HG03469 (cell line): Measurements from ENCODE around the gene PCIF1.
A peak's percentile ranks its signal among the peaks of the same experiment; 100 is the strongest.

Source experiments
- ATAC-seq: cut with Tn5 transposase; IDR thresholded peaks from one replicate; pipeline ENCODE4 v1.9.1; 2021; ENCODE audit warnings: mild to moderate bottlenecking, moderate library complexity, moderate number of reproducible peaks; ENCODE audit not compliant: unreplicated experiment

PCIF1 gene

DNA sequence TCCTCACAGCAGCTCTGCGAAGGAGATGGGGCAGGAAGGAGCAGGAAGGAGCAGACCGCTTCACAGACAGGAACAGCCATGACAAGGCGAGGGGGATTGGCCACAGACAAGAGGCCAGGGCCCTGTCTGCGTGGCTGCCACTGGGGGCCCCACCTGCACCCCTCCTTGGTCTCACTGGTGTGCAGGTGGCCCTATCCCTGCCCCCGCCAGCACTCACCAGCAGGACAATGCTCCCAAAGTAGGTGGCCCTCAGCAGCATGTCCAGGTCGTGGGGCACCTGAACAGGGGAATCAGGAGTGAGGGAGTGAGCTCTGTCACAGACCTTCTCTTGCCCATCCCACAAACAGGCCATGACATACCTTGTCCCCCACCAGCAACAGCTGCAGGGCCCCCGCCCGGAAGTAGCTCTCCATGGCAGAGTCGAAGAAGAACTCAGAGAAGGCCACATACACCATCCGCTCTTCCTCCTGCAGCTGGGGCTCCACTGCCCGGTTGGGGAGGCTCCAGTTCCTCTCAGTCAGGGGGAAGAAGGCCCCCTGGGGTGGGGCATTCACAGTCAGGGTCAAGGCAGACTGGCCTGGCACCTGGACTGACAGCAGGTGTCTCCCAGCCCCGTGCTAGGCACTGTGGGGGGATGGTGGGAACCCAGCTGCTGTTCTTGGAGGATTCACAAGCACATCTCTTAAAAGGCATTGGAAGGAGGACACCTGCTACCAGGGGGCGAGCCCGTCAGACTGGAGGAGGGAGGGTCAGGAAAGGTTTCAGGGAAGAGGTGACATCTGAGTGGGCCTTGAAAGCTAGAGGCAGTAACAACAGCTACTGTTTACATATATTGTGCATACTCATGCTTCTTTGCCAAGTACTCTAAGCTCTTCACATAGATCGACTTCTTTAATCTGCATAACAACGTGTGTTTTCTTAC lies 29.6 kb upstream of the PCIF1 start:
- no peak for ATAC-seq

DNA sequence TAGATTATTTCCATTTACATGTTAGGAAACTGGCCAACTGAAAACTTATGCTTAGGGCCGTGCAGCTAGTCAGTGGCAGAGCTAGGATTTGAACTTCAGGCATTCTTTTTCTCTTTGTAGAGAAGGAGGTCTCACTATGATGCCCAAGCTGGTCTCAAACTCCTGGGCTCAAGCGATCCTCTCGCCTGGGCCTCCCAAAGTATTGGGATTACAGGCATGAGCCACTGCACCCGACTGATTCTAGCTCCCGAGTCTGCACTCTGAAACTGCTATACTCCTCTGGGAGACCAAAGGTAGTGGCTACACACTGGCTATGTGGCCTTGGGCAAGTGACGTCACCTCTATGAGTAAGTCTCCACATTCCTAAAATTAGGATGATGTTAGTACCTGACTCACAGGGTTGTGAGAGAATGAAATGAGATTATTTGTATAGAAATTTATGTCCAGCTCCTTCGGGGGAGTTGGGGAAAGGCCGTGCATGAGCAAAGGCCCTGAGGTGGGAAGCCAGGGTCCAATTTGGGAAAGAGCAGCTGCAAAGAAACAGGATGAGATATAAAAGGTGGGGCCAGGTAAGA lies 28.9 kb upstream of the PCIF1 start:
- ATAC-seq: no peak

DNA sequence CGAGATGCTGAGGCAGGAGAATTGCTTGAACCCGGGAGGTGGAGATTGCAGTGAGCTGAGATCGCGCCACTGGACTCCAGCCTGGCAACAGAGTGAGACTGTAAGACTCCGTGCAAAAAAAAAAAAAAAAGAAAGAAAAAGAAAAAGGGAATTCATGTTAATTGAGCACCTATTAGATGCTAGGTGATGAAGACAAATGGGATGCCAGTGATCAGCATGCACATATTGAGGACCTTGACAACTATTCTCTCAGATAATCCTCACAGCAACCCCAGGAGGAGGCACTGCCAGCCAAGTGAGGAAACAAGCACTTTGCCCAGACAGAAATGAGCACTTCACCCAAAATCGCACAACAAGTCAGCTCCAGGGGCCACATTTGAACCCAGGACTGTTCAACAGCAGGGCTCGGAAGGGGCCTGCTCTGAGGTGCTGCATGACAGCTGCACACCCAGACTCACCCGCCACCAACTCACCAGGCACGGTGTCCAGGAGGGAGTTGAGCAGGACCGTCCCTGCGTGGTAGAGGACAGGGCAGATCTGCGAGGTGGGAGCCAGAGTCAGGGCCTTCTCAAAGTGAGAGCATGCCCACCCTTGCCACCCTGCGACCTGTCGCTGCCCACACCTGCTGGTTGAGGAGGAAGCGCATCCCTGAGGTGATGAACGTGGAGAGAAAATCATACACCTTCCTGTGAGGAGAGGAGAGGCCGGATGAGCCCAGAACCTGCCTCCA lies 27.1 kb upstream of the PCIF1 start:
- no peak for ATAC-seq

DNA sequence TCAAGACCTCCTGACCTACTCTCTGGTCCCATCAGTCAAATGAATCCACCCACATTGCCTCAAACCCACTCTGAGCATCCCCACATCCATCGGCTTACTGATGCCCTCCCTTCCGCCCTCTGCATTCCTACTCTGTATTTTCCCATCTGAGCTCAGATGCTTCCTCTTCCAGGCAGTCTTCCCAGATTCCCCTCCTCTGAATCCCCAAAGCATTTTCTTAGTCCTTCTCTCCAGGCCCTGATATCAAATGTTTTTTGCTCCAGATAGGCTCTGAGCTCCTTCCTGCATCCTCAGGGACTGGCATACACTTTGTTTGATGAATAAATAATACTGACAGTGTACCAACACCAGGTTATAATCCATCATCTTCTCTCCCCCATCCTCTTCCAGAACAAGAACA lies 26.4 kb upstream of the PCIF1 start:
- ATAC-seq: no peak

DNA sequence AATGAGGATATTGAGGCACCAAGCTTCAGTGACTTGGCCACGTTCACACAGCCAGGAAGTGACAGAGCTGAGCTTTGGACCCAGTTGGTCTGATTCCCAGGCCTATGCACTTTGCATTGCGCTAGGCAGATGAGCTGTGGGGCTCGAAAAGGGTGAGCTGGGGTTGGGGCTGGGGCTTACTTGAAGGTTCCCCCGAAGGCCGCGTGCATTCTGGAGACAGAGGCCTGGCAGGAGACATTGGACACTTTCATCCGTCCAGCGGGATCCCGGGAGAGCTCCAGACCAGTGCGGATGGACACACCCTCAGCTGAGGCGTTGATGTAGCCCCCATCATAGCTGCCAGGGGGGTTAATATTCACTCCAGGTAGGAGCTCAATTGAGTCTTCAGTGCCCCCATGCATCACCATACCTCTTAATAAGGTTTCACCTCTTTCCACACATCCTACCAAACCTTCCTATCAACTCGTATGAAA lies 25.1 kb upstream of the PCIF1 start:
- ATAC-seq: no peak

DNA sequence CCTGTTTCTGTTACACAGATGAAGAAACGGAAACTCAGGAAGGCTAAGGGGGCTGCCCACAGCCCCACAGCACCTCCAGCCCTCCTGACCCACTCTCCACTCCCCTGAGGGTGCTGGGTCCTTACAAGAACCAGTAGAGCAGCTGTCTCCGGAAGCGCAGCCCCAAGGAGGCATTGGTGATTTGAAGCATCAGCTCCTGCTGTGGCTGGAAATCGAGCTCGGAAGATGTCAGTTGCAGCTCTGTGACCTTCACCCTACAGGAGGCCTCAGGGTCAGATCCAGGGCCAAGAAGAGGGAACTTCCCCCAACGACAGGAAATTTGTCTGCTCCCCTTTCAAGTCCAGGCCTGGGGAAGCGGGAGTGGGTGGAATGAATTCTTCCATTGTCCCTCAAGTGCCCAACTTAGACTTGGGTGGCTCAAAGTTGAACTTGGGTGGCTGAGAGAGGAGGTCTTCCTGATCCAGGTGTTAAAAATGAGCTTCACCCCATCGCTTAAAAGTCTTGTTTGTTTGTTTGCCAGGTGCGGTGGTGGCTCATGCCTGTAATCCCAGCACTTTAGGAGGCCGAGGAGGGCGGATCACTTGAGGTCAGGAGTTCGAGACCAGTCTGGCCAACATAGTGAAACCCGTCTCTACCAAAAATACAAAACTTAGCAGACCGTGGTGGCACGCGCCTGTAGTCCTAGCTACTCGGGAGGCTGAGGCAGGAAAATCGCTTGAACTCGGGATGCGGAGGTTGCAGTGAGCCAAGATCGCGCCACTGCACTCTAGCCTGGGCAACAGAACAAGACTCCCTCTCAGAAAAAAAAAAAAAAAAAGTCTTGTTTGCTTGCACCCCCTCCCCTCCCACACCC lies 24.4 kb upstream of the PCIF1 start:
- ATAC-seq: no peak

DNA sequence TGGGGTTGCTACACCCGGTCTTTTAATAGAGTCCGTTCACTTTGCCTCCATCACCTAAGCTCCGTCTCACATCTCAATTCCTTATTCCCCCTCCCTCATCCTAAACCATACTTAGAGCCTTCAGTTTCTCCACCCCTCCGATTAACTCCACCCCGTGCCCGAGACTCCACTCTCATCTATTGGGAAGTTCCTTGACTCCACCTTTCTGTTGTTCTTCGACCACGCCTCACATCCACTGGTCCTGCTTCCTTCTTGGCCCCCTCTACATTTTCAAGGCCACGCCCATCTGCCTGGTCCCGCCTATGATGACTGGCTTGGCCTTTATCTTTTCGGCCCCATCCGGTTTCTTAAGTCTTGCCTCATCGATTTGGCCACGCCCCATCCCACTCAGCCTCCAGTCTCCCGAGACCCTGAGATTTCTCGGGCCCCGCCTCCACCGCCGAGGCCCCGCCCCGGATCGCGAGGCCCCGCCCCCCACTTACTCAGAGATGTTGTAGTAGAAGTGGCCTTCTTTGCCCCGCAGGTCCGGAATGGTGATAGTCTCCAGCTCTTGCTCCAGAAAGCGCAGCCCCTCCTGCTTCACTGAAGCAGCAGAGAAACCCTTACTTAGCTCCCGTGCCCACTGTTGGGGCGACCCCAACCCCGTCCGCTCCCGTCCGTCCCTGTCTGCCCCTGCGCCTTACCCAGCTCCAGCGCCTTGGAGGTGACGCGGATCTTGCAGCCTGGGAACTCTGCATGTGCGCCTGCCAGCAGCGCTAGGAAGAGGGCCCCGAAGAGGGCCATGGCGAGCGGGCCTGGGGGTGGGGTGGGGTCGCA lies 23.6 kb upstream of the PCIF1 start:
- peak; percentile 75 for ATAC-seq

DNA sequence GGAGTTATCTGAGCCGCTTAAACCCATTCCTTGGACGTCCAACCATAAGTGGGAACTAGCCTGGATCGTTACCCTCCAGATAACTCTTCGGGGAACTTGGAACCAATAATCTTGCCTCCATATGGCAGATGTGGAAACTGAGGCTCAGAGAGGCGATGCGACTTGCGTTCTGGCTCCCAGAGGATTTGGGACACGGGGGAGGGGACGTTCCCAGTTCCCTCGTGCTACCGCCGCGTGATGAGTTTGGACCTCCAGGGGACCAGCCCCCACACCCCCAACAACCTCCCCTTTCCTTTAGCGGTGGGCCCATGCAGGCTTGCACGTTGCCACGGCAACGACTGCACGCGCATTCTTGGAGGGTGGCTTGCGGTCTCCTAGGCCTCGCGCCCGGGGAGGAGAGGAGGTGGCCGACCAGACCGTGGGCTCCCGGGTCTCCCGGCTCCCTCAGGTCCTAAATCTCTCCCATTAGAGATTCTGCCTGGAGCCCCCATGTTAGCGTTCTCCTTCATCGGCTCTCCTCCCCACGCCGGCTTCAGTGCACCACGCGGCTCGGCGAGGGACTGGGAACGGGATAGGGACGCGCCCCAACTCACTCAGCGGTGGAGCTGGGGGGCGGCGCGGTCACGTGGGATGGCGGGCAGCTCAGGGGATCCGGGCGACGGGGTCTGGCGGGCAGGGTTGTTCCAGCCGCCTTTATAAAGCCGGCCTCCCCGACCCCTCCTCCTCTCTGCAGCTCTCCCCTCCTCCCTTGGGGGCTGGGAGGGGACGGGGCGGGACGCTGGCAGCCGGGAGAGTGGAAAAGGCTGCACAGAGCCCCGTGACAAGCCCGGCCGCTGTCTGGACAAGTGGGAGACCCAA lies 22.8 kb upstream of the PCIF1 start, which contains the start of gene PLTP:
Gene PLTP (minus strand): TSS at position 670 of the 858 bp plus-strand sequence. CDS start 703 bp downstream, outside the sequence.
- ATAC-seq: no peak

DNA sequence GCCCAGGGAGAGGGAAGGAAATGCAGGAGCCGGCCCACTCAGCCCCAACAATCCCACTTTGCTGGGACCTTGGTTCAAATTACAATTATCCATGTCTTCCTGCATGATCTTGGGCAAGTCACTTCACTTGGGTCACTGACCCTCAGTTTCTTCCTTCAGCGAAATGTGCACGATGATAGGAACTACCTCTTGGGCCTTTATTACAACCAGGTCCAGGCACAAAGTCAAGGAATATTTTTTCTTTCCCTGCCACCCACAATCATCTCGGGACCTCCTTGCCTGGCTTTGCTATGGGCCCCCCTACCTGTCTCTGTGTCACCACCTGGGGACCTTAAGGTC lies 22.2 kb upstream of the PCIF1 start:
- no peak for ATAC-seq

DNA sequence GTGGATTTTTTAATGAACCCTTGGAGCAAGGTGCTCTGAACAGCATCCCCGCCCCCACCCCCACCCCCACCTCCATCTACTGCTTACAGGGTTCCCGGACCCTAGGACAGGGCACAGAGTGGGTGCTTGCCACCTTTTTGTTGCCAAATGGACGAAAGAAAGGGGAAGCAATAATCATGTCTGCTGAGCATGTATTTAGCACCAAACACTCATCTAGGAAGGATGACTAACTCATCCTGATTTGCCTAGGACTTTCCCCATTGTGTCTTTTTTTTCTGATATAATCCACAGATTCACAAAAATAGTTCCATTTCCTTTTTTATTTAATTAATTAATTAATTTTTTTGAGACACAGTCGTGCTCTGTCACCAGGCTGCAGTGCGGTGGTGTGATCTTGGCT lies 21.4 kb upstream of the PCIF1 start:
- ATAC-seq: no peak

DNA sequence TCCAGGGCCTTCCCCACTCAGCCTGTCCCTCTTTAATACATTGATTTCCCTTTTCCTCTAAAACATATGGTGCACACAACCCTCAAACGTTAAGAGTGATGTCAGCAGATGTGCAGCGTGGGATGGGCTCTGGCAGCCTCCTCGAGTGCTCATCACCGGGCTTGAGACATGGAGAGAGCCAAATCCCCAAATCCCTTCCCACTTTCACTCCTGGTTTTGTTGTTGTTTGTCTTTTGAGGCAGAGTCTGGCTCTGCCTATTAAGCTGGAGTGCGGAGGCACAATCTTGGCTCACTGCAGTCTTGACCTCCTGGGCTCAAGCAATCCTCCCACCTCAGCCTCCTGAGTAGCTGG lies 16.7 kb upstream of the PCIF1 start:
- no peak for ATAC-seq

DNA sequence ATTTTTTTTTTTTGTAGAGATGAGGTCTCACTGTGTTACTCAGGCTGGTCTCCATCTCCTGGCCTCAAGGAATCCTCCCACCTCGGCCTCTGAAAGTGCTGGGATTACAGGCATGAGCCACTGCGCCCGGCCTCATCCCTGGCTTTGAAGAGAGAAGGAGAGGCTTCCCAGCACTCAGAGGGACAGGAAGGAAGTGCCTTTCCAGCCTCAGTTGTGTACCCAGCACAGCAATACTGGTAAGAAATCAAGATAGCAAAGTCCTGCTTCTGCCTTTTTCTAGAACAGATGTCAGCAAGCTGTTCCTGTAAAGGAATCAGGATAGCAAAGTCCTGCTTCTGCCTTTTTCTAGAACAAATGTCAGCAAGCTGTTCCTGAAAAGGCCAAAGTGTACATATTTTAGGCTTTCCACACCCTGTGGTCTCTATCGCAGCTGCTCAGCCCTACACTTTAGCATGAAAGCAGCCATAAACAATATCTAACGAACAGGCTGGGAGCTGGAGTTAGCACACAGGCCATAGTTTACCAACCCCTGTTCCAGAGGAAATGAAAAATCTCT lies 16.2 kb upstream of the PCIF1 start:
- ATAC-seq: no peak

DNA sequence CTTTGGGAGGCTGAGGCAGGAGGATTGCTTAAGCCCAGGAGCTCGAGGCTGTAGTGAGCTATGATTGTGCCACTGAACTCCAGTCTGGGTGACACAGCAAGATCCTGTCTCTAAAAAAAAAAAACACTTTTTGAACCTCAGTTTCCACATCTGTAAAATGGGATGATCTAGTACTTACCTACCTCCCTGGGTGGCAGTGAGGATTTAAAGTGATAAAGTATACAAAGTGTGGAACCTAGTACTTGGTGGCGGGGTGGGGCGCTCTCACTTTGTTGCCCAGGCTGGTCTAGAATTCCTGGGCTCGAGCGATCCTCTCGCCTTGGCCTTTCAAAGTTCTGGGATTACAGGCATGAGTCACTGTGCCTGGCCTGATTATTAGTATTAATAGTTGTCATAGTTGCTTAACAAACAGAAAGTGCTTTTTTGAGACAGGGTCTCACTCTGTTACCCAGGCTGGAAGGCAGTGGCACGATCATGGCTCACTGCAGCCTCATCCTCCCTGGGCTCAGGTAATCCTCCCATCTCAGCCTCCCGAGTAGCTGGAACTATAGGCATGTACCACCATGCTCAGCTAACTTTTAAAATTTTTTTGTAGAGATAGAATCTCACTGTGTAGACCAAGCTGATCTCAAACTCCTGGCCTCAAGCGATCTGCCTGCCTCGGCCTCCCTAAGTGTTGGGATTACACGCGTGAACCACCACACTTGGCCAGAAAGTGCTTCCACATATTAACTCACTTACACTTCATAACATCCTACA lies 15.5 kb upstream of the PCIF1 start:
- no peak for ATAC-seq

DNA sequence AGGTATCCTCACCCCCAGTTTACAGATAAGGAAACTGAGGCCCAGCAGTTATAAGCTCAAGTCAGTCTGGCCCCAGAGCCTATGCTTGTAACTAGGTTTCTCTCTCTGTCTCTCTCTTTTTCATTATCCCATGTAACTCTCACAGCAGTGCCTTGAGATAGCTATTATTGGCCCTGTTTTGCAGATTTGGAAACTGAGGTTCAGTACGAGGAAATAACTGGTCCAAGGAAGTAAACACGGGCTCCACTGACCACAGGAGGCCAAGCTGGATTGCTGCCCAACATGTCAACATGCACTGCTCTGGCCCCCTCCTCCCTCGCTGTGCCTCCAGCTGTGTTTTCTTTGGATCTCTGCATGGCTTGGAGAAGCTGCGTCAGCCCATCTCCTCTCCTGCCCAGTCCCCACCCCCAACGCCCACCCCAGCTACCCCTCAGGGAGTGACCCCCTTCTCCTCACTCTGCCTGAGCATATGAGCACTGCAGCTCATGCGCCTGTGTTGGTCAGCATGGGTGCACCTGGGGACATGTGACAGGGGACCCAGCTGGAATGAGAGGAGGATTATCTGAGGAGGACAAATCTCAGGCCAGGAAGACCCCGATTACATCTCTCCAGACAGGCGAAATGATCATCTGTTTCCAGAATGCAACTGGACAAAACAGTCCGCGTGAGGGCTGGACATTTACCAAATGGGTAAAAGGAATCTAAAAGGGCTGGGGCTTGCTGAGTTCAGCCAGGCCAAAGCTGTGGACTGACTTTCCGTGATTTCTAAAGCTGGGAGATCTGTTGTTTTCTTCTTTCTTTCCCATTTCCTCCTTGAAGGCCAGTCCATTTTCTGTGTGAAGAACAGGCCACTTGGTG lies 14.7 kb upstream of the PCIF1 start:
- ATAC-seq: no peak

DNA sequence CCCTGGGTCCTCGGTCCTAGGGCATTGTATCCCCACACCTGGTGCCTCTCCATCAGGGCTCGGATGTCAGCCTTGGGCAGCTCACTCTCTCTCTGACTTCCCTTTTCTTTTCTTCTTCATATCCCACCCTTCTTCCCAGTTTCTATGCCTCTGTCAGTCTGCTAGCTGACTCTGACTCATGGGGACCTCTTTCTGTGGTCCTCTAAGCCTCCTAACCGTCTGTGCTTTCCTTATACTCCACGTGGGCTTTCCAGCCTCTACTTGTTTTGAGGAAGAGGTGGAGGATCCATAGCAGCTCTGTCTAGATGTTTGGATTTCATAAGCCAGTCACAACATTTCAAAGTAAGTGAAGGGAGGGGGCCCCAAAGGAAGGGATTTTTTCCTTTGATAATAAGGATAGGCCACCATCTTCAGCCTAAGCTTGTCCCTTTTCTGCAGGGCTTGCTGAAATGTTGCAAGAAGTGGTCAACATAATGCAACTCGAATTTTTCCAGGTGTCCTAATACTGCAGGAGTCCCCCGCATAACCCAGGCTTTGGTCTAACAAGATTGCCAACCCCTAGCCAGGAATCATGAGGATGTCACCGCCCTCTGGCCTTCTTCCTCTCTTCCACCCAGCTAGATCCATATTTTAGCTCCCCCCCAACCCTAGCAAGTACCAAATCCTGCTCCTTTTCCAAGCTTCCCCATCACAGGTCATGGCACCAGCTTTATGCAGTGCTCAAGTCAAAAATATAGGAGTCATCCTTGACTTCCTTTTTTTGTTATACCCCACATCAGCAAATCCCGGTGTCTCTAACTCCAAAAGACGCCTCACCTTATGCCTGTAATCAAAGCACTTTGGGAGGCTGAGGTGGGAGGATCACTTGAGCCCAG lies 13.8 kb upstream of the PCIF1 start:
- ATAC-seq: no peak
